ENCODE measurements around the gene BANK1. TPM values are rescaled to one million over a fixed set of nuclear protein-coding genes. Genes with fewer than 3 reads are reported as not detected.

Gene BANK1
- total and polyA plus RNA-seq, 12 donors, result 0.08 to 1.1 (median 0.35) TPM; not detected in 3

- H3K27me3 ChIP-seq, result no peaks in the 10 kb centered on the region
- H3K4me1 ChIP-seq, result no peaks in the 10 kb centered on the region
- WGBS, 2 donors, result 75 to 84% methylated on average over 3 of the region's 3 CpGs
- DNase-seq (no peak), ATAC-seq (no peak)
- H3K27ac ChIP-seq, result no peak overlapping the region
- no peak overlapping the region for H3K4me3 ChIP-seq
- H3K9me3 ChIP-seq, result peaks cover 0 to 9% (median 0%) of the 10 kb centered on the region in 11 donors
- intact Hi-C loops (cut with DNase I), result no loop called here
- TF ChIP-seq, protein P1, sequence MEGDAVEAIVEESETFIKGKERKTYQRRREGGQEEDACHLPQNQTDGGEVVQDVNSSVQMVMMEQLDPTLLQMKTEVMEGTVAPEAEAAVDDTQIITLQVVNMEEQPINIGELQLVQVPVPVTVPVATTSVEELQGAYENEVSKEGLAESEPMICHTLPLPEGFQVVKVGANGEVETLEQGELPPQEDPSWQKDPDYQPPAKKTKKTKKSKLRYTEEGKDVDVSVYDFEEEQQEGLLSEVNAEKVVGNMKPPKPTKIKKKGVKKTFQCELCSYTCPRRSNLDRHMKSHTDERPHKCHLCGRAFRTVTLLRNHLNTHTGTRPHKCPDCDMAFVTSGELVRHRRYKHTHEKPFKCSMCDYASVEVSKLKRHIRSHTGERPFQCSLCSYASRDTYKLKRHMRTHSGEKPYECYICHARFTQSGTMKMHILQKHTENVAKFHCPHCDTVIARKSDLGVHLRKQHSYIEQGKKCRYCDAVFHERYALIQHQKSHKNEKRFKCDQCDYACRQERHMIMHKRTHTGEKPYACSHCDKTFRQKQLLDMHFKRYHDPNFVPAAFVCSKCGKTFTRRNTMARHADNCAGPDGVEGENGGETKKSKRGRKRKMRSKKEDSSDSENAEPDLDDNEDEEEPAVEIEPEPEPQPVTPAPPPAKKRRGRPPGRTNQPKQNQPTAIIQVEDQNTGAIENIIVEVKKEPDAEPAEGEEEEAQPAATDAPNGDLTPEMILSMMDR (IDR thresholded peaks at IDR 0.05), result no peak
- no peaks in the 10 kb centered on the region for H3K36me3 ChIP-seq
Measured at GRCh38 chr4:101933855-101934254, 143.3 kb downstream of the BANK1 start.

GRCh38 chr4:101938836-101939235 lies 148.3 kb downstream of the BANK1 start:
- Histone ChIP-seq H3K36me3 (no peaks in the 10 kb centered on the region), H3K27ac (no peak overlapping the region), H3K4me1 (no peaks in the 10 kb centered on the region), H3K27me3 (no peaks in the 10 kb centered on the region), H3K9me3 (peaks cover 0 to 9% (median 0%) of the 10 kb centered on the region in 11 donors), H3K4me3 (no peak overlapping the region)
- ATAC-seq, result no peak
- TF ChIP-seq, protein P1 (IDR thresholded peaks at IDR 0.05), result no peak
- no peak for DNase-seq
- intact Hi-C loops (cut with DNase I), result no loop called here
- 72 to 77% methylated on average over 2 of the region's 2 CpGs for WGBS, 2 donors

- Histone ChIP-seq H3K4me1 (no peaks in the 10 kb centered on the region), H3K36me3 (no peaks in the 10 kb centered on the region), H3K27me3 (no peaks in the 10 kb centered on the region), H3K9me3 (peaks cover 0 to 7% (median 0%) of the 10 kb centered on the region in 11 donors), H3K4me3 (no peak overlapping the region), H3K27ac (no peak overlapping the region)
- WGBS, 2 donors, result 66 to 74% methylated on average over 1 of the region's 1 CpG
- DNase-seq, result no peak
- TF ChIP-seq, protein P1 (IDR thresholded peaks at IDR 0.05), result no peak
- ATAC-seq, result no peak
- intact Hi-C loops (cut with DNase I), result no loop called here
Measured at GRCh38 chr4:101941816-101942358, 151.4 kb downstream of the BANK1 start.

GRCh38 chr4:101942891-101943290 lies 152.4 kb downstream of the BANK1 start:
- intact Hi-C loops (cut with DNase I), result no loop called here
- ATAC-seq, result no peak
- TF ChIP-seq, protein P1 (IDR thresholded peaks at IDR 0.05), result no peak
- H3K27me3 ChIP-seq, result no peaks in the 10 kb centered on the region
- H3K4me1 ChIP-seq, result no peaks in the 10 kb centered on the region
- no peaks in the 10 kb centered on the region for H3K36me3 ChIP-seq
- DNase-seq, result no peak
- no peaks in the 10 kb centered on the region for H3K9me3 ChIP-seq
- no peak overlapping the region for H3K4me3 ChIP-seq
- no peak overlapping the region for H3K27ac ChIP-seq
